BE2C (cell line): ENCODE measurements around the gene GFY.

Experiments used
- DNase-seq: peaks from one replicate; pipeline ENCODE4 v3.0.0-alpha.2; 2020
- H3K27me3 ChIP-seq: fragments of 250-450 bp; sonication (Bioruptor Pico); 2 replicates; pipeline ENCODE4 v1.5.1; 2020; ENCODE audit warnings: mild to moderate bottlenecking
- H3K36me3 ChIP-seq: fragments of 250-450 bp; sonication (Bioruptor Pico); 2 replicates; pipeline ENCODE4 v1.5.1; 2020; ENCODE audit warnings: mild to moderate bottlenecking
- H3K4me1 ChIP-seq: fragments of 250-450 bp; sonication (Bioruptor Pico); 2 replicates; pipeline ENCODE4 v1.5.1; 2020
- H3K4me3 ChIP-seq: 2 replicates; pipeline ENCODE4 v1.5.1; 2011; ENCODE audit warnings: low read depth, low read length
- H3K9me3 ChIP-seq: fragments of 250-450 bp; sonication (Bioruptor Pico); 2 replicates; pipeline ENCODE4 v1.5.1; 2020
- CTCF ChIP-seq: IDR thresholded peaks from 2 replicates; pipeline ENCODE4 v1.5.1; 2012; ENCODE audit warnings: mild to moderate bottlenecking, low read depth, low read length

Gene GFY

GRCh38 chr19:49418511-49418910, 6.7 kb upstream of the GFY start:
- Histone ChIP-seq H3K4me3 (no peak overlapping the region), H3K9me3 (no peaks in the 10 kb centered on the region), H3K4me1 (peaks cover 25% of the 10 kb centered on the region), H3K36me3 (no peaks in the 10 kb centered on the region), H3K27me3 (peaks cover 31% of the 10 kb centered on the region)
- no peak for DNase-seq
- no peak for TF ChIP-seq CTCF

GRCh38 chr19:49419173-49419572, 6.0 kb upstream of the GFY start:
- DNase-seq, result no peak
- Histone ChIP-seq H3K27me3 (peaks cover 38% of the 10 kb centered on the region), H3K9me3 (no peaks in the 10 kb centered on the region), H3K4me3 (no peak overlapping the region), H3K4me1 (peaks cover 21% of the 10 kb centered on the region), H3K36me3 (no peaks in the 10 kb centered on the region)
- no peak for TF ChIP-seq CTCF

GRCh38 chr19:49420227-49420626, 5.0 kb upstream of the GFY start:
- no peak for DNase-seq
- TF ChIP-seq CTCF, result no peak
- Histone ChIP-seq H3K9me3 (no peaks in the 10 kb centered on the region), H3K4me3 (no peak overlapping the region), H3K27me3 (peaks cover 48% of the 10 kb centered on the region), H3K4me1 (peaks cover 14% of the 10 kb centered on the region), H3K36me3 (no peaks in the 10 kb centered on the region)

- Histone ChIP-seq H3K36me3 (no peaks in the 10 kb centered on the region), H3K9me3 (no peaks in the 10 kb centered on the region), H3K4me3 (peak overlapping the region; percentile 36), H3K4me1 (peaks cover 11% of the 10 kb centered on the region), H3K27me3 (peaks cover 58% of the 10 kb centered on the region)
- TF ChIP-seq CTCF, result no peak
- DNase-seq, result peak; percentile 91
These were observed 3.9 kb upstream of the GFY start for GRCh38 chr19:49421039-49421877.

- Histone ChIP-seq H3K36me3 (no peaks in the 10 kb centered on the region), H3K27me3 (peaks cover 64% of the 10 kb centered on the region), H3K9me3 (no peaks in the 10 kb centered on the region), H3K4me1 (peaks cover 11% of the 10 kb centered on the region), H3K4me3 (no peak overlapping the region)
- no peak for DNase-seq
- no peak for TF ChIP-seq CTCF
These were observed 3.3 kb upstream of the GFY start for GRCh38 chr19:49421878-49422202.

GRCh38 chr19:49422407-49423070, 2.6 kb upstream of the GFY start:
- H3K27me3 ChIP-seq, result peaks cover 70% of the 10 kb centered on the region
- H3K9me3 ChIP-seq, result no peaks in the 10 kb centered on the region
- peak; percentile 35 for TF ChIP-seq CTCF
- peaks cover 11% of the 10 kb centered on the region for H3K4me1 ChIP-seq
- no peaks in the 10 kb centered on the region for H3K36me3 ChIP-seq
- no peak overlapping the region for H3K4me3 ChIP-seq
- peak; percentile 69 for DNase-seq
